Right atrium auricular region (tissue), 2 donors: ENCODE data around the gene CADM4. TPM values are rescaled to one million over a fixed set of nuclear protein-coding genes. Genes with fewer than 3 reads are reported as not detected.

Source experiments
- DNase-seq: peaks from one replicate; pipeline ENCODE4 v3.0.0-alpha.2; 2019; ENCODE audit warnings: low spot score
- H3K27ac ChIP-seq, 2 donors: fragments of 200-600 bp; sonication (generic); 1 replicate in 1 of 2; 2 replicates in 1 of 2; pipeline ENCODE4 v1.5.1; 2016 to 2019
- H3K27me3 ChIP-seq, 2 donors: fragments of 200-600 bp; sonication (generic); one replicate each; pipeline versions ENCODE4 v1.5.1 to v1.6.0; 2017 to 2019
- H3K36me3 ChIP-seq: fragments of 200-600 bp; sonication (generic); one replicate; pipeline ENCODE4 v1.5.1; 2016
- H3K4me1 ChIP-seq, 2 donors: fragments of 200-600 bp; sonication (generic); one replicate each; pipeline versions ENCODE4 v1.5.1 to v1.6.0; 2017 to 2019
- H3K4me3 ChIP-seq, 2 donors: fragments of 200-600 bp; sonication (generic); 1 replicate in 1 of 2; 2 replicates in 1 of 2; pipeline ENCODE4 v1.5.1; 2017 to 2019; ENCODE audit warnings: mild to moderate bottlenecking in 1 of 2, moderate library complexity in 1 of 2
- H3K9me3 ChIP-seq, 2 donors: fragments of 200-600 bp; sonication (generic); one replicate each; pipeline ENCODE4 v1.5.1; 2019
- CTCF ChIP-seq, 2 donors: fragments of 200-600 bp; sonication (generic); IDR thresholded peaks; one replicate each; pipeline ENCODE4 v1.5.1; 2019; ENCODE audit warnings: antibody characterized with exemption in 2 of 2
- total RNA-seq, 2 donors: library from RNA; depleted of rRNA; stranded (reverse); fragments of >200 nt; gene quantifications; one replicate each; pipeline ENCODE4 v1.1.0, GENCODE V29; 2016

The CADM4 gene
- total RNA-seq, 2 donors from 2014 or later = 6.6 to 9.6 TPM

- H3K4me3 ChIP-seq = peak overlapping the region; percentile 76 to 79
- H3K36me3 ChIP-seq = no peaks in the 10 kb centered on the region
- H3K4me1 ChIP-seq = peaks cover 0 to 17% of the 10 kb centered on the region in 2 donors
- peak overlapping the region; percentile 79 to 84 for H3K27ac ChIP-seq
- no peak for TF ChIP-seq CTCF (IDR thresholded peaks at IDR 0.05)
- no peak for DNase-seq
- H3K9me3 ChIP-seq = no peaks in the 10 kb centered on the region
- H3K27me3 ChIP-seq = no peaks in the 10 kb centered on the region
Observed at GRCh38 chr19:43574424-43575155, 65.1 kb downstream of the CADM4 start.

Other genes starting within 250 kb of the CADM4 start
- gene TEX101, start 225.0 kb downstream of the CADM4 start, total RNA-seq = not detected
- under 1 TPM in 1 of 2 donors, not detected in 1; 0.90 TPM for gene LYPD3, start 174.2 kb downstream of the CADM4 start, total RNA-seq
- 1 to 10 TPM; 3.6 to 7.7 TPM for gene PHLDB3, start 135.1 kb downstream of the CADM4 start, total RNA-seq
- gene ETHE1, start 112.6 kb downstream of the CADM4 start, total RNA-seq = 10 to 100 TPM; 17.9 to 25.4 TPM
- under 1 TPM in 1 of 2 donors, not detected in 1; 0.39 TPM for gene ZNF575, start 106.7 kb downstream of the CADM4 start, total RNA-seq
- gene XRCC1, start 64.3 kb downstream of the CADM4 start, total RNA-seq = 10 to 100 TPM; 14.3 to 14.9 TPM
- gene PINLYP, start 64.0 kb downstream of the CADM4 start, total RNA-seq = 1 to 10 TPM; 1.6 to 4.5 TPM
- 10 to 100 TPM; 24.7 to 25.9 TPM for gene IRGQ, start 43.7 kb downstream of the CADM4 start, total RNA-seq
- gene ZNF576, start 43.3 kb downstream of the CADM4 start, total RNA-seq = 10 to 100 TPM in 1 of 2 donors, 1 to 10 TPM in 1; 8.9 to 16.4 TPM
- under 1 TPM in 1 of 2 donors, not detected in 1; 0.28 TPM for gene SRRM5, start 27.8 kb downstream of the CADM4 start, total RNA-seq
- gene ZNF428, start 20.2 kb downstream of the CADM4 start, total RNA-seq = 10 to 100 TPM; 23.4 to 25.7 TPM
- gene PLAUR, start 30.3 kb upstream of the CADM4 start, total RNA-seq = 10 to 100 TPM; 12.9 to 18.4 TPM
- not detected for gene IRGC, start 76.2 kb upstream of the CADM4 start, total RNA-seq
- 10 to 100 TPM in 1 of 2 donors, 1 to 10 TPM in 1; 8.0 to 11.0 TPM for gene SMG9, start 115.1 kb upstream of the CADM4 start, total RNA-seq
- gene KCNN4, start 141.1 kb upstream of the CADM4 start, total RNA-seq = 1 to 10 TPM; 1.3 to 2.0 TPM
- gene LYPD5, start 162.6 kb upstream of the CADM4 start, total RNA-seq = 1 to 10 TPM in 1 of 2 donors, under 1 TPM in 1; 0.63 to 3.9 TPM
- 1 to 10 TPM; 4.5 to 6.5 TPM for gene ZNF283, start 187.5 kb upstream of the CADM4 start, total RNA-seq
- 1 to 10 TPM; 2.6 to 3.3 TPM for gene ZNF404, start 244.1 kb upstream of the CADM4 start, total RNA-seq